Measurements from ENCODE around the gene REP15.

GRCh38 chr12:27689558-27690180, 6.6 kb upstream of the REP15 start:
- TF ChIP-seq POLR2A (IDR thresholded peaks at IDR 0.05; ENCODE audit: low read depth, low read length) = no peak
- no peak for TF ChIP-seq POLR2AphosphoS5 (IDR thresholded peaks at IDR 0.05; ENCODE audit: low read depth, low read length)
- no peak for TF ChIP-seq TAF1 (IDR thresholded peaks at IDR 0.05; ENCODE audit: low read depth, low read length)

Data from GM12891 (cell line).